HG03521 (cell line): ENCODE results near the gene SLC25A12.
"Not testable (repeated sequence)": the region's sequence is repeated elsewhere in the genome, so short reads cannot be mapped to it uniquely, and the experiment has no call there.

ENCODE experiments used
- ATAC-seq: cut with Tn5 transposase; IDR thresholded peaks from one replicate; pipeline ENCODE4 v1.9.1; 2021; ENCODE audit warnings: mild to moderate bottlenecking, moderate library complexity; ENCODE audit not compliant: unreplicated experiment

Gene SLC25A12

GRCh38 chr2:171893824-171894611 lies at the start of gene SLC25A12:
SLC25A12 (minus strand) TSS chr2:171894244; CDS start chr2:171894214, 30 bp downstream.
- peak; percentile 93 for ATAC-seq

GRCh38 chr2:171941316-171941699 lies 47.3 kb upstream of the SLC25A12 start:
- no peak for ATAC-seq

- ATAC-seq, result no peak
Observed at GRCh38 chr2:171939743-171940071, 45.7 kb upstream of the SLC25A12 start.

- ATAC-seq, result no peak
Observed at GRCh38 chr2:171939058-171939742, 45.2 kb upstream of the SLC25A12 start.

- ATAC-seq, result no peak
Observed at GRCh38 chr2:171930385-171930784, 36.3 kb upstream of the SLC25A12 start.

- no peak for ATAC-seq
Observed at GRCh38 chr2:171924170-171924942, 30.3 kb upstream of the SLC25A12 start.

GRCh38 chr2:171923206-171923605 lies 29.2 kb upstream of the SLC25A12 start:
- ATAC-seq, result no peak

- peak; percentile 98 for ATAC-seq
Observed at GRCh38 chr2:171922230-171923022, 28.4 kb upstream of the SLC25A12 start, which contains the start of gene HAT1. HAT1 (plus strand) TSS chr2:171922461; CDS start chr2:171922501, 40 bp downstream.

- ATAC-seq, result no peak
Observed at GRCh38 chr2:171921970-171922229, 27.9 kb upstream of the SLC25A12 start.

GRCh38 chr2:171919453-171919852 lies 25.4 kb upstream of the SLC25A12 start:
- no peak for ATAC-seq

GRCh38 chr2:171913517-171913916 lies 19.5 kb upstream of the SLC25A12 start:
- ATAC-seq, result no peak

- no peak for ATAC-seq
Observed at GRCh38 chr2:171910494-171910893, 16.4 kb upstream of the SLC25A12 start.

GRCh38 chr2:171909266-171909665 lies 15.2 kb upstream of the SLC25A12 start:
- ATAC-seq, result no peak

- ATAC-seq, result no peak
Observed at GRCh38 chr2:171908235-171908634, 14.2 kb upstream of the SLC25A12 start.

- no peak for ATAC-seq
Observed at GRCh38 chr2:171902840-171903420, 8.9 kb upstream of the SLC25A12 start.

- ATAC-seq, result not testable (repeated sequence)
Observed at GRCh38 chr2:171899623-171900282, 5.7 kb upstream of the SLC25A12 start.

- ATAC-seq, result no peak
Observed at GRCh38 chr2:171895786-171896185, 1.7 kb upstream of the SLC25A12 start.

GRCh38 chr2:171894612-171894947 lies 536 bp upstream of the SLC25A12 start:
- no peak for ATAC-seq

GRCh38 chr2:171893196-171893823 lies 734 bp downstream of the SLC25A12 start:
- no peak for ATAC-seq

- ATAC-seq, result no peak
Observed at GRCh38 chr2:171889808-171890207, 4.2 kb downstream of the SLC25A12 start.
